Panc1 (cell line): ENCODE measurements around the gene MSI2. TPM values are rescaled to one million over a fixed set of nuclear protein-coding genes. Genes with fewer than 3 reads are reported as not detected.

ENCODE experiments used
- ATAC-seq: fragments of 200-7000 bp; cut with Tn5 transposase; 2 replicates; pipeline ENCODE4 v1.9.1; 2020; ENCODE audit warnings: mild to moderate bottlenecking, moderate library complexity
- BruUV-seq: library from RNA; stranded (reverse); fragments of 400-500 nt; replicated peaks from 2 replicates; lab custom pipeline; 2021; lab: Mats Ljungman, UMichigan
- CTCF ChIA-PET: fragments of 300-600 bp; sonication (Branson Sonifier 250); formaldehyde crosslinking; loops from one replicate; lab custom pipeline; 2022; ENCODE audit warnings: antibody characterized with exemption; lab: Charles Lee
- POLR2A ChIA-PET: fragments of 300-600 bp; sonication (Branson Sonifier 250); formaldehyde crosslinking; loops from one replicate; lab custom pipeline; 2022; ENCODE audit warnings: antibody characterized with exemption; lab: Charles Lee
- DNase-seq: peaks from one replicate; pipeline ENCODE4 v3.0.0-alpha.2; 2010; ENCODE audit warnings: low read depth, low spot score
- H3K27ac ChIP-seq: 2 replicates; pipeline ENCODE4 v1.5.1; 2011; ENCODE audit warnings: mild to moderate bottlenecking, low read length, inconsistent platforms
- H3K27me3 ChIP-seq: fragments of 200-500 bp; sonication (Bioruptor generic); 2 replicates; pipeline ENCODE4 v1.6.0; 2014; ENCODE audit warnings: low read length, inconsistent platforms; ENCODE audit not compliant: control insufficient read depth, insufficient read depth
- H3K36me3 ChIP-seq: fragments of 200-500 bp; sonication (Bioruptor generic); 2 replicates; pipeline ENCODE4 v1.5.1; 2014; ENCODE audit warnings: inconsistent platforms, mild to moderate bottlenecking, low read length, moderate library complexity; ENCODE audit not compliant: control insufficient read depth, insufficient read depth
- H3K4me1 ChIP-seq: 2 replicates; pipeline ENCODE4 v1.5.1; 2011; ENCODE audit warnings: inconsistent platforms, mild to moderate bottlenecking, low read length, moderate library complexity; ENCODE audit not compliant: control insufficient read depth, insufficient read depth
- H3K4me3 ChIP-seq, 2 experiments: 2 replicates each; pipeline ENCODE4 v1.5.1; 2011 to 2012; ENCODE audit warnings: low read depth in 2 of 2, low read length in 2 of 2, mild to moderate bottlenecking in 2 of 2, inconsistent platforms in 1 of 2, moderate library complexity in 1 of 2
- H3K9me3 ChIP-seq: fragments of 200-500 bp; sonication (Bioruptor generic); 2 replicates; pipeline ENCODE4 v1.5.1; 2014; ENCODE audit warnings: low read depth, mild to moderate bottlenecking, inconsistent platforms, low read length, moderate library complexity; ENCODE audit not compliant: control insufficient read depth, insufficient read depth
- POLR2AphosphoS5 ChIP-seq: IDR thresholded peaks from 2 replicates; pipeline ENCODE4 v1.6.1; 2012; ENCODE audit warnings: mild to moderate bottlenecking, low read depth, low read length, moderate library complexity
- SIN3A ChIP-seq: IDR thresholded peaks from 2 replicates; pipeline ENCODE4 v1.6.1; 2012; ENCODE audit warnings: low read depth, mild to moderate bottlenecking, low read length, moderate library complexity, borderline replicate concordance; ENCODE audit not compliant: insufficient read depth
- TCF7L2 ChIP-seq: IDR thresholded peaks from 2 replicates; pipeline ENCODE4 v1.6.1; 2011; ENCODE audit warnings: mild to moderate bottlenecking, low read depth, low read length, inconsistent platforms
- in situ Hi-C: cut with HindIII; loops from 2 replicates; pipeline ENCODE4 v1.10.0; 2016; ENCODE audit warnings: low sequenced_read_pairs, low pct_unique_long_range_greater_than_20kb
- intact Hi-C: fragments of 100-400 bp; cut with micrococcal nuclease; formaldehyde crosslinking; loops from one replicate; pipeline ENCODE4 v1.10.0; 2022; ENCODE audit not compliant: unreplicated experiment
- total RNA-seq: library from RNA; stranded (reverse); gene quantifications from one replicate; pipeline ENCODE4 v1.2.1, GENCODE V29; 2021; ENCODE audit not compliant: unreplicated experiment
- TF ChIP-seq, protein P1 (sequence below): fragments of 450-650 bp; IDR thresholded peaks from 2 replicates; pipeline ENCODE4 v1.5.1; 2017; ENCODE audit warnings: mild to moderate bottlenecking
- TF ChIP-seq, protein P2 (sequence below), 2 experiments: IDR thresholded peaks; 2 replicates each; pipeline ENCODE4 v1.6.1; 2011 to 2012; ENCODE audit warnings: low read depth in 2 of 2, control low read depth in 1 of 2, low read length in 1 of 2, mild to moderate bottlenecking in 1 of 2, moderate library complexity in 1 of 2; ENCODE audit not compliant: insufficient read depth in 1 of 2

Gene MSI2
- total RNA-seq, 1 experiment from 2014 or later, result 38.5 TPM

DNA sequence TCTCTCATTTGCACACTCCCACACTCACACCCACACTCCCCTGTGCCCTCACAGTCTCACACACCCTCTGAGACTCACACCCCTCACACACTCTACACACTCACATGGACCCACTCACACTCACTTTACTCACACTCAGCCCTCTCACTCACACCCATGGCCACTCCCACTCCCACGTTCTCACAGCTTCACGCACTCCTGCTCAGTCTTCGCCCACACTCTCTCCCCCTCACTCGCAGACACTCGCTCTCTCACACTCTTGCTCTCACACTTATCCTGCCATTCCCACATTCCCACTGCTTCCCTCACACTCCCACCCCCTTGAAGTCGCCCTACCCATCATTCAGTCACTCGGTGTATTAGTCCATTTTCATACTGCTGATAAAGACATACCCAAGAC is 440.9 kb downstream of the MSI2 start:
- intact Hi-C loops, result no loop called here
- Histone ChIP-seq H3K4me1 (no peaks in the 10 kb centered on the region), H3K4me3 (no peak overlapping the region), H3K9me3 (no peaks in the 10 kb centered on the region), H3K27ac (no peak overlapping the region), H3K27me3 (no peaks in the 10 kb centered on the region), H3K36me3 (no peaks in the 10 kb centered on the region)
- ChIA-PET CTCF (no interaction called here), POLR2A (no interaction called here)
- BruUV-seq, result no TSS peak
- TF ChIP-seq, protein P1, sequence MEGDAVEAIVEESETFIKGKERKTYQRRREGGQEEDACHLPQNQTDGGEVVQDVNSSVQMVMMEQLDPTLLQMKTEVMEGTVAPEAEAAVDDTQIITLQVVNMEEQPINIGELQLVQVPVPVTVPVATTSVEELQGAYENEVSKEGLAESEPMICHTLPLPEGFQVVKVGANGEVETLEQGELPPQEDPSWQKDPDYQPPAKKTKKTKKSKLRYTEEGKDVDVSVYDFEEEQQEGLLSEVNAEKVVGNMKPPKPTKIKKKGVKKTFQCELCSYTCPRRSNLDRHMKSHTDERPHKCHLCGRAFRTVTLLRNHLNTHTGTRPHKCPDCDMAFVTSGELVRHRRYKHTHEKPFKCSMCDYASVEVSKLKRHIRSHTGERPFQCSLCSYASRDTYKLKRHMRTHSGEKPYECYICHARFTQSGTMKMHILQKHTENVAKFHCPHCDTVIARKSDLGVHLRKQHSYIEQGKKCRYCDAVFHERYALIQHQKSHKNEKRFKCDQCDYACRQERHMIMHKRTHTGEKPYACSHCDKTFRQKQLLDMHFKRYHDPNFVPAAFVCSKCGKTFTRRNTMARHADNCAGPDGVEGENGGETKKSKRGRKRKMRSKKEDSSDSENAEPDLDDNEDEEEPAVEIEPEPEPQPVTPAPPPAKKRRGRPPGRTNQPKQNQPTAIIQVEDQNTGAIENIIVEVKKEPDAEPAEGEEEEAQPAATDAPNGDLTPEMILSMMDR, result no peak
- TF ChIP-seq POLR2AphosphoS5 (no peak), SIN3A (no peak), TCF7L2 (no peak)
- TF ChIP-seq, protein P2, sequence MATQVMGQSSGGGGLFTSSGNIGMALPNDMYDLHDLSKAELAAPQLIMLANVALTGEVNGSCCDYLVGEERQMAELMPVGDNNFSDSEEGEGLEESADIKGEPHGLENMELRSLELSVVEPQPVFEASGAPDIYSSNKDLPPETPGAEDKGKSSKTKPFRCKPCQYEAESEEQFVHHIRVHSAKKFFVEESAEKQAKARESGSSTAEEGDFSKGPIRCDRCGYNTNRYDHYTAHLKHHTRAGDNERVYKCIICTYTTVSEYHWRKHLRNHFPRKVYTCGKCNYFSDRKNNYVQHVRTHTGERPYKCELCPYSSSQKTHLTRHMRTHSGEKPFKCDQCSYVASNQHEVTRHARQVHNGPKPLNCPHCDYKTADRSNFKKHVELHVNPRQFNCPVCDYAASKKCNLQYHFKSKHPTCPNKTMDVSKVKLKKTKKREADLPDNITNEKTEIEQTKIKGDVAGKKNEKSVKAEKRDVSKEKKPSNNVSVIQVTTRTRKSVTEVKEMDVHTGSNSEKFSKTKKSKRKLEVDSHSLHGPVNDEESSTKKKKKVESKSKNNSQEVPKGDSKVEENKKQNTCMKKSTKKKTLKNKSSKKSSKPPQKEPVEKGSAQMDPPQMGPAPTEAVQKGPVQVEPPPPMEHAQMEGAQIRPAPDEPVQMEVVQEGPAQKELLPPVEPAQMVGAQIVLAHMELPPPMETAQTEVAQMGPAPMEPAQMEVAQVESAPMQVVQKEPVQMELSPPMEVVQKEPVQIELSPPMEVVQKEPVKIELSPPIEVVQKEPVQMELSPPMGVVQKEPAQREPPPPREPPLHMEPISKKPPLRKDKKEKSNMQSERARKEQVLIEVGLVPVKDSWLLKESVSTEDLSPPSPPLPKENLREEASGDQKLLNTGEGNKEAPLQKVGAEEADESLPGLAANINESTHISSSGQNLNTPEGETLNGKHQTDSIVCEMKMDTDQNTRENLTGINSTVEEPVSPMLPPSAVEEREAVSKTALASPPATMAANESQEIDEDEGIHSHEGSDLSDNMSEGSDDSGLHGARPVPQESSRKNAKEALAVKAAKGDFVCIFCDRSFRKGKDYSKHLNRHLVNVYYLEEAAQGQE (IDR thresholded peaks at IDR 0.05; ENCODE audit: insufficient read depth in 1 of 2, low read depth in 2 of 2, low read length in 1 of 2), result no peak
- ATAC-seq (no peak), DNase-seq (no peak)
- in situ Hi-C loops, result no loop called here

DNA sequence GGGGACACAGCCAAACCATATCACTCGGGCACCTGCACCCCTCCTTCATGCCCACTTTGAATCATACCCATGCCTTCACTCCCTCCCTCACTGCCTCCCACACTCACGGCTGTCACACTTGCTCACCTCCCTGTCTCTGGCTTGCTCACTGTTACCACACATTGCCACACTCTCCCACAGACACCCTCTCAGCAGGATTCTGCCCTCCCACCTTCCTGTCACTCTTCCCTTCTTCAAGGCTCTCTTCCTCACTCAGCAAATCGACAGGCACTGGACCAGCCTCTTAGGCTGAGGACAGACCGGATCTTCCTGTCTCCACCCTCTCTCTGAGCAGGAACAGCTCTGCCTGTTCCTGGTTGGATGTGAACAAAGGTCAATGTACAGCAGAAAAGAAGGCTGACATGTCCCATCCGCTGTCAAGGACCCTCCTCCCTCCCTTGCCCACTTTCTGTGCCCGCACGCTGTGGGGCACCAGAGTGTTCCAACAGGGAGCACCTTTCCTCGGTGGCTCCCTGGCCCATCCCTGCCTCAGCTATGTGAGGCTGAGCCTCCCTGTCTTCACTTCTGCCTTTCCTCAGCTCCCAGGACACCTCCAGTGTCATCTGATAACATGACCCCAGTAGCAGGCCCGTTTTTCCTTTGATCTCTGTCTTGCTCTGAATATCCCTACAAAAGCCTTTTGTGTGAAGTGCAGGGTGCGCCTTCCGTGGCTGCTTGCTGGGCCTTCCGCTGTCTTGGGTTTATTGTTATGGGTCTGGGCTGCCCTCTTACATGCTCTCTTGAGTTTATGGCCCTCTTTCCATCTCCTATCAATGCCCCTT is 441.8 kb downstream of the MSI2 start:
- no peaks in the 10 kb centered on the region for H3K4me1 ChIP-seq
- no TSS peak for BruUV-seq
- ChIA-PET CTCF (no interaction called here), POLR2A (no interaction called here)
- intact Hi-C loops (no loop called here), in situ Hi-C loops (no loop called here)
- no peaks in the 10 kb centered on the region for H3K27me3 ChIP-seq
- ATAC-seq, result no peak
- H3K27ac ChIP-seq, result no peak overlapping the region
- H3K4me3 ChIP-seq, result no peak overlapping the region
- no peak for DNase-seq
- no peaks in the 10 kb centered on the region for H3K9me3 ChIP-seq
- TF ChIP-seq, protein P1, result no peak
- TF ChIP-seq SIN3A, result no peak
- TF ChIP-seq POLR2AphosphoS5, result no peak
- TF ChIP-seq, protein P2 (IDR thresholded peaks at IDR 0.05; ENCODE audit: insufficient read depth in 1 of 2, low read depth in 2 of 2, low read length in 1 of 2), result no peak
- TF ChIP-seq TCF7L2, result no peak
- H3K36me3 ChIP-seq, result no peaks in the 10 kb centered on the region
